Measurements from ENCODE around the gene MOBP.

Gene MOBP

DNA sequence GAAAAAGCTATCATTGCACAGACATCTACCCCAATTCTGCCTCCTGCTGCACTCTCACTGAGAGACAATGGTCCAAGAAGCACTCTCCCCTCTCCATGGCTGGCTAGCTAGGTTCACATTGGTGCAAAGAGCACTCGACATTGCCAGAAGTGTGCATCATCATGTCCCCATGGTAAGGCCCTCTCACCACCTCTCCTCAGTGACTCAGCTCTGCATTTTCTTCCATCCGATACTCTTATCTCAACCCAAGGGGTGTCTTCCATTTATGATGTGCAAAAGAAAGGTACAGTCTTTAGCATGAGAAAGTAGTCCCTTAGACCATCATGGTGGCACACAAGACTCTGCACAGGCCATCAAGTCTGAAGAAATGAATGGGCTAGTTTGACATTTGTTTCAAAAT, 46.9 kb upstream of the MOBP start:
- H3K4me3 ChIP-seq (ENCODE audit: low read depth, low read length, poor library complexity, severe bottlenecking): no peak overlapping the region
- no peaks in the 10 kb centered on the region; the same call in 1 of the 2 replicates for H3K27me3 ChIP-seq (ENCODE audit: insufficient read depth, low read length)
- H2AFZ ChIP-seq (ENCODE audit: low read length): no peak overlapping the region
- TF ChIP-seq, protein P1, sequence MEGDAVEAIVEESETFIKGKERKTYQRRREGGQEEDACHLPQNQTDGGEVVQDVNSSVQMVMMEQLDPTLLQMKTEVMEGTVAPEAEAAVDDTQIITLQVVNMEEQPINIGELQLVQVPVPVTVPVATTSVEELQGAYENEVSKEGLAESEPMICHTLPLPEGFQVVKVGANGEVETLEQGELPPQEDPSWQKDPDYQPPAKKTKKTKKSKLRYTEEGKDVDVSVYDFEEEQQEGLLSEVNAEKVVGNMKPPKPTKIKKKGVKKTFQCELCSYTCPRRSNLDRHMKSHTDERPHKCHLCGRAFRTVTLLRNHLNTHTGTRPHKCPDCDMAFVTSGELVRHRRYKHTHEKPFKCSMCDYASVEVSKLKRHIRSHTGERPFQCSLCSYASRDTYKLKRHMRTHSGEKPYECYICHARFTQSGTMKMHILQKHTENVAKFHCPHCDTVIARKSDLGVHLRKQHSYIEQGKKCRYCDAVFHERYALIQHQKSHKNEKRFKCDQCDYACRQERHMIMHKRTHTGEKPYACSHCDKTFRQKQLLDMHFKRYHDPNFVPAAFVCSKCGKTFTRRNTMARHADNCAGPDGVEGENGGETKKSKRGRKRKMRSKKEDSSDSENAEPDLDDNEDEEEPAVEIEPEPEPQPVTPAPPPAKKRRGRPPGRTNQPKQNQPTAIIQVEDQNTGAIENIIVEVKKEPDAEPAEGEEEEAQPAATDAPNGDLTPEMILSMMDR (IDR thresholded peaks at IDR 0.05; ENCODE audit: low read length): no peak
- no peak for TF ChIP-seq EZH2 (IDR thresholded peaks at IDR 0.05; ENCODE audit: borderline replicate concordance, low read length)
- no peaks in the 10 kb centered on the region for H3K9me2 ChIP-seq (ENCODE audit: low read depth, low read length)
- no peaks in the 10 kb centered on the region for H3K36me3 ChIP-seq (ENCODE audit: insufficient read depth, low read length)
- H3K27ac ChIP-seq (ENCODE audit: low read depth, low read length, poor library complexity, severe bottlenecking): no peak overlapping the region
- H3K79me2 ChIP-seq (ENCODE audit: insufficient read depth, low read length): no peaks in the 10 kb centered on the region
- no peaks in the 10 kb centered on the region for H3K9me3 ChIP-seq (ENCODE audit: low read length)
- H3K4me2 ChIP-seq (ENCODE audit: low read length): no peak overlapping the region
- H3F3A ChIP-seq (ENCODE audit: insufficient read depth, low read length): no peaks in the 10 kb centered on the region
- H3K4me1 ChIP-seq (ENCODE audit: insufficient read depth, low read length, severe bottlenecking): no peaks in the 10 kb centered on the region
- H4K20me1 ChIP-seq (ENCODE audit: insufficient read depth, low read length): no peaks in the 10 kb centered on the region
- H3K9ac ChIP-seq (ENCODE audit: low read length): no peak overlapping the region

DNA sequence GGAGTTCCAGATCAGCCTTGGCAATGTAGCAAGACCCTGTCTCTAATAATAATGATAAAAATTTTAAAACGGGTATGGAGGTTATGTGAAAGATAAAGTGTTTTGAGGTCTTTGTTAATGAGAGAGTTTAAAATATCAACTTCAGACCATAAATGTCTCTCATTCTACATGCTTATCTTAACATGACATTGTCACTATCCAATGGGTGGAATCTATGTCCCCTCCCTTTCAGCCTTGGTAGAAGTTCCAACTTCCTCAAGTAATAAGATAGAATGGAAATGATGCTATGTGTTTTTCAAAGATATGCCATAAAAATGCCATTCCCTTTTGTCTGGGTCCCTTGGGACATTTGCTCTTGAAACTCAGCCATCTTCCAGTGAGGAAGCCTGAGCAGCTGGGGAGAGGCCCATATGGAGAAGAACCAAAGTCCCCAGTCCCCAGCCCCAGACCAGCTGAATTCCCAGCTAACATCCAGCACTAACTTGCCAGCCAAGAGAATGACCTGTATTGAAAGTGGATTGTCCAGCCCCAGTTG, 44.0 kb upstream of the MOBP start:
- Histone ChIP-seq H3F3A (ENCODE audit: insufficient read depth, low read length) (no peaks in the 10 kb centered on the region), H3K79me2 (ENCODE audit: insufficient read depth, low read length) (no peaks in the 10 kb centered on the region)

DNA sequence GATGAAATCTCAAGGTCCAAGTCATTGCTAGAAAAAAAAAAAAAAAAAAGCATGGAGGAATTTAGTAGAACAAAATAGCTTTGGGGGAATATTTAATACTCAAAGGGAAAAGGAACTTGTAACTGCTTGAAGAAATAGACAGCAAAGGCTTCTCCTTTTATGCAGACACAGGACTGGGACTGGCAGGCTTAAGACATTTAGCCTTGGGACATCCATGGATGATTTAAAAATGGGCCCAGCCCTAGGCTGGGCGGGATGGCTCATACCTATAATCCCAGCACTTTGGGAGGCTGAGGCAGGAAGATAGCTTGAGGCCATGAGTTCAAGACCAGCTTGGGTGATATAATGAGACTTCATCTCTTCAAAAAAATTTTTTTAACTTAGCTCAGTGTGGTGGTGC, 41.2 kb upstream of the MOBP start:
- no peak for TF ChIP-seq EZH2 (IDR thresholded peaks at IDR 0.05; ENCODE audit: borderline replicate concordance, low read length)
- TF ChIP-seq, protein P1 (IDR thresholded peaks at IDR 0.05; ENCODE audit: low read length): no peak
- no peak overlapping the region for H3K4me3 ChIP-seq (ENCODE audit: low read depth, low read length, poor library complexity, severe bottlenecking)
- H3K4me2 ChIP-seq (ENCODE audit: low read length): no peak overlapping the region
- no peak overlapping the region for H3K9ac ChIP-seq (ENCODE audit: low read length)
- H3K27ac ChIP-seq (ENCODE audit: low read depth, low read length, poor library complexity, severe bottlenecking): no peak overlapping the region
- H2AFZ ChIP-seq (ENCODE audit: low read length): no peak overlapping the region
- H3K4me1 ChIP-seq (ENCODE audit: insufficient read depth, low read length, severe bottlenecking): no peaks in the 10 kb centered on the region
- H3F3A ChIP-seq (ENCODE audit: insufficient read depth, low read length): no peaks in the 10 kb centered on the region
- no peaks in the 10 kb centered on the region for H3K79me2 ChIP-seq (ENCODE audit: insufficient read depth, low read length)
- no peaks in the 10 kb centered on the region for H3K9me2 ChIP-seq (ENCODE audit: low read depth, low read length)
- H3K36me3 ChIP-seq (ENCODE audit: insufficient read depth, low read length): no peaks in the 10 kb centered on the region
- H3K27me3 ChIP-seq (ENCODE audit: insufficient read depth, low read length): no peaks in the 10 kb centered on the region; the same call in 1 of the 2 replicates
- H3K9me3 ChIP-seq (ENCODE audit: low read length): no peaks in the 10 kb centered on the region
- no peaks in the 10 kb centered on the region for H4K20me1 ChIP-seq (ENCODE audit: insufficient read depth, low read length)

More for the DNA sequence above, 44.0 kb upstream of the MOBP start:
- Histone ChIP-seq H3K4me3 (ENCODE audit: low read depth, low read length, poor library complexity, severe bottlenecking) (no peak overlapping the region), H3K9ac (ENCODE audit: low read length) (no peak overlapping the region), H3K27ac (ENCODE audit: low read depth, low read length, poor library complexity, severe bottlenecking) (no peak overlapping the region), H3K27me3 (ENCODE audit: insufficient read depth, low read length) (no peaks in the 10 kb centered on the region; the same call in 1 of the 2 replicates), H3K4me2 (ENCODE audit: low read length) (no peak overlapping the region), H3K4me1 (ENCODE audit: insufficient read depth, low read length, severe bottlenecking) (no peaks in the 10 kb centered on the region), H2AFZ (ENCODE audit: low read length) (no peak overlapping the region), H3K9me3 (ENCODE audit: low read length) (no peaks in the 10 kb centered on the region), H3K36me3 (ENCODE audit: insufficient read depth, low read length) (no peaks in the 10 kb centered on the region), H4K20me1 (ENCODE audit: insufficient read depth, low read length) (no peaks in the 10 kb centered on the region), H3K9me2 (ENCODE audit: low read depth, low read length) (no peaks in the 10 kb centered on the region)
- TF ChIP-seq EZH2 (IDR thresholded peaks at IDR 0.05; ENCODE audit: borderline replicate concordance, low read length): no peak
- TF ChIP-seq, protein P1 (IDR thresholded peaks at IDR 0.05; ENCODE audit: low read length): no peak
